ENCODE results near the gene GRK6. TPM values are rescaled to one million over a fixed set of nuclear protein-coding genes. Genes with fewer than 3 reads are reported as not detected.

Gene GRK6
- total RNA-seq, 1 donor from 2014 or later, result 59.4 TPM

- intact Hi-C loops (cut with DNase I), result no loop called here
- Histone ChIP-seq H3K9me3 (no peaks in the 10 kb centered on the region), H3K27me3 (ENCODE audit: low read depth) (peaks cover 17% of the 10 kb centered on the region), H3K4me1 (peaks cover 18% of the 10 kb centered on the region), H3K4me3 (no peak overlapping the region), H3K27ac (no peak overlapping the region), H3K36me3 (no peaks in the 10 kb centered on the region)
- TF ChIP-seq, protein P1, sequence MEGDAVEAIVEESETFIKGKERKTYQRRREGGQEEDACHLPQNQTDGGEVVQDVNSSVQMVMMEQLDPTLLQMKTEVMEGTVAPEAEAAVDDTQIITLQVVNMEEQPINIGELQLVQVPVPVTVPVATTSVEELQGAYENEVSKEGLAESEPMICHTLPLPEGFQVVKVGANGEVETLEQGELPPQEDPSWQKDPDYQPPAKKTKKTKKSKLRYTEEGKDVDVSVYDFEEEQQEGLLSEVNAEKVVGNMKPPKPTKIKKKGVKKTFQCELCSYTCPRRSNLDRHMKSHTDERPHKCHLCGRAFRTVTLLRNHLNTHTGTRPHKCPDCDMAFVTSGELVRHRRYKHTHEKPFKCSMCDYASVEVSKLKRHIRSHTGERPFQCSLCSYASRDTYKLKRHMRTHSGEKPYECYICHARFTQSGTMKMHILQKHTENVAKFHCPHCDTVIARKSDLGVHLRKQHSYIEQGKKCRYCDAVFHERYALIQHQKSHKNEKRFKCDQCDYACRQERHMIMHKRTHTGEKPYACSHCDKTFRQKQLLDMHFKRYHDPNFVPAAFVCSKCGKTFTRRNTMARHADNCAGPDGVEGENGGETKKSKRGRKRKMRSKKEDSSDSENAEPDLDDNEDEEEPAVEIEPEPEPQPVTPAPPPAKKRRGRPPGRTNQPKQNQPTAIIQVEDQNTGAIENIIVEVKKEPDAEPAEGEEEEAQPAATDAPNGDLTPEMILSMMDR (IDR thresholded peaks at IDR 0.05), result no peak
- DNase-seq (no peak), ATAC-seq (no peak)
Measured at GRCh38 chr5:177393206-177393765, 33.2 kb upstream of the GRK6 start.

DNA sequence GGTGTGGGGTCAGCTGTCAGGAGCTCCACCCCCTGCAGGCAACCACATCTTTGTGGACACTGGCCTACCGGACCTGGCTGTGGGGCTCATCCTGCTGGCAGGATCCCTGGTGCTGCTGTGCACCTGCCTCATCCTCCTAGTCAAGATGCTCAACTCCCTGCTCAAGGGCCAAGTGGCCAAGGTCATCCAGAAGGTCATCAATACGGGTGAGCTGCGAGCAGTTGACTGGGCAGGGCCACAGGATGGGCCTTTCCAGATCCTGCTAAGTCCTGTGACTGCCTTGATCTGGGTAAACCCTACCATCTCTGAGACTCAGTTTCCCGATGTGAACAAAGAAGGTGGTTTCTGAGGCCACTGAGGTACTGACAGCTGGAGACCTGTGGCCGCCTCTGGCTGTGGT, 32.5 kb upstream of the GRK6 start:
- H3K36me3 ChIP-seq, result no peaks in the 10 kb centered on the region
- ATAC-seq (no peak), DNase-seq (no peak)
- H3K9me3 ChIP-seq, result no peaks in the 10 kb centered on the region
- no peak overlapping the region for H3K27ac ChIP-seq
- intact Hi-C loops (cut with DNase I), result no loop called here
- TF ChIP-seq, protein P1 (IDR thresholded peaks at IDR 0.05), result no peak
- peaks cover 23% of the 10 kb centered on the region for H3K27me3 ChIP-seq (ENCODE audit: low read depth)
- peaks cover 11% of the 10 kb centered on the region for H3K4me1 ChIP-seq
- no peak overlapping the region for H3K4me3 ChIP-seq

DNA sequence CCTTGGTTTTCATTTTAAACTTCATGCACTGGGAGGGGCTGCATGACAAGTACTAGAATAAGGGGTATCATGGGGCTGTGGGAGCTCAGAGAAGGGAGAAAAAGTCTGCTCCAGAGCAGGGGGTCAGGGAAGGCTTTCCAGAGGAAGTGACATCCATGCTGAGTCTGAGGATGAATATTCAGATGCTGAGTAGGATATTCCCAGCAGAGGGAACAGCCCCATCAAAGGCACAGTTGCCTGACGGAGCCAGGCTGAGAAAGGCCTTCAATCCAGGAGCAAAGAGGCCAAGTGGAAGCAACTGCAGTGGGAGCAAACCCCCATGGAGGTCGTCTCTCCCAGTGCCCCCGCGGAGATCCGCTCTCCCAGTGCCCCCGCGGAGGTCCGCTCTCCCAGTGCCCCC, 30.4 kb upstream of the GRK6 start:
- Histone ChIP-seq H3K9me3 (no peaks in the 10 kb centered on the region), H3K4me1 (peaks cover 6% of the 10 kb centered on the region), H3K4me3 (no peak overlapping the region), H3K27ac (no peak overlapping the region), H3K36me3 (no peaks in the 10 kb centered on the region), H3K27me3 (ENCODE audit: low read depth) (peaks cover 43% of the 10 kb centered on the region)
- intact Hi-C loops (cut with DNase I), result no loop called here
- ATAC-seq (no peak), DNase-seq (no peak)
- TF ChIP-seq, protein P1 (IDR thresholded peaks at IDR 0.05), result no peak

DNA sequence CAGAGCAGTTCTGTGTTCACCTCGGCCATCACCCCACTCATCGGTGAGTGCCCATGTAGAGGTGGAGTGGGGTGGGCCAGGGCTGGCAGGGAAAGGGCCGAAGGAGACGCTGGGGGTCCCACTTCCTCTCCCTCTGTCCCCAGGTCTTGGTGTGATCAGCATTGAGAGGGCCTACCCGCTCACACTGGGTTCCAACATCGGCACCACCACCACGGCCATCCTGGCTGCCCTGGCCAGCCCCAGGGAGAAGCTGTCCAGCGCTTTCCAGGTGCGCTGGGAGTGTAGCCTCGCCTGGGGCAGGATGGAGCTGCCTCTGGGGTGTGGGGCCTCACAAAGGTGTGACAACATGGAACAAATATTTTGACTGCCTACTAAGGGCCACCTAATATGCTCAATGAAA, 29.7 kb upstream of the GRK6 start:
- Histone ChIP-seq H3K36me3 (no peaks in the 10 kb centered on the region), H3K4me3 (no peak overlapping the region), H3K27me3 (ENCODE audit: low read depth) (peaks cover 51% of the 10 kb centered on the region), H3K27ac (no peak overlapping the region), H3K4me1 (peaks cover 6% of the 10 kb centered on the region), H3K9me3 (no peaks in the 10 kb centered on the region)
- intact Hi-C loops (cut with DNase I), result no loop called here
- ATAC-seq (no peak), DNase-seq (no peak)
- TF ChIP-seq, protein P1 (IDR thresholded peaks at IDR 0.05), result no peak

- no peaks in the 10 kb centered on the region for H3K9me3 ChIP-seq
- TF ChIP-seq, protein P1 (IDR thresholded peaks at IDR 0.05), result no peak
- peaks cover 62% of the 10 kb centered on the region for H3K27me3 ChIP-seq (ENCODE audit: low read depth)
- H3K27ac ChIP-seq, result no peak overlapping the region
- no peaks in the 10 kb centered on the region for H3K36me3 ChIP-seq
- H3K4me3 ChIP-seq, result no peak overlapping the region
- intact Hi-C loops (cut with DNase I), result no loop called here
- ATAC-seq (no peak), DNase-seq (no peak)
- peaks cover 14% of the 10 kb centered on the region for H3K4me1 ChIP-seq
Measured at GRCh38 chr5:177397875-177398390, 28.5 kb upstream of the GRK6 start.

Measured in lower lobe of right lung (tissue), 2 donors.